T-helper 9 cell (primary cell): ENCODE data around the gene CEP128.
"Not testable (repeated sequence)": the region's sequence is repeated elsewhere in the genome, so short reads cannot be mapped to it uniquely, and the experiment has no call there.

Source experiments
- DNase-seq: peaks from one replicate; pipeline ENCODE4 v3.0.0-alpha.2; 2020
- total RNA-seq, 2 donors: gene quantifications; one replicate each; lab custom pipeline; 2026; lab: John Stamatoyannopoulos, UW

CEP128 gene
- 15.0 to 24.8 reads per million in 2 donors for total RNA-seq

DNA sequence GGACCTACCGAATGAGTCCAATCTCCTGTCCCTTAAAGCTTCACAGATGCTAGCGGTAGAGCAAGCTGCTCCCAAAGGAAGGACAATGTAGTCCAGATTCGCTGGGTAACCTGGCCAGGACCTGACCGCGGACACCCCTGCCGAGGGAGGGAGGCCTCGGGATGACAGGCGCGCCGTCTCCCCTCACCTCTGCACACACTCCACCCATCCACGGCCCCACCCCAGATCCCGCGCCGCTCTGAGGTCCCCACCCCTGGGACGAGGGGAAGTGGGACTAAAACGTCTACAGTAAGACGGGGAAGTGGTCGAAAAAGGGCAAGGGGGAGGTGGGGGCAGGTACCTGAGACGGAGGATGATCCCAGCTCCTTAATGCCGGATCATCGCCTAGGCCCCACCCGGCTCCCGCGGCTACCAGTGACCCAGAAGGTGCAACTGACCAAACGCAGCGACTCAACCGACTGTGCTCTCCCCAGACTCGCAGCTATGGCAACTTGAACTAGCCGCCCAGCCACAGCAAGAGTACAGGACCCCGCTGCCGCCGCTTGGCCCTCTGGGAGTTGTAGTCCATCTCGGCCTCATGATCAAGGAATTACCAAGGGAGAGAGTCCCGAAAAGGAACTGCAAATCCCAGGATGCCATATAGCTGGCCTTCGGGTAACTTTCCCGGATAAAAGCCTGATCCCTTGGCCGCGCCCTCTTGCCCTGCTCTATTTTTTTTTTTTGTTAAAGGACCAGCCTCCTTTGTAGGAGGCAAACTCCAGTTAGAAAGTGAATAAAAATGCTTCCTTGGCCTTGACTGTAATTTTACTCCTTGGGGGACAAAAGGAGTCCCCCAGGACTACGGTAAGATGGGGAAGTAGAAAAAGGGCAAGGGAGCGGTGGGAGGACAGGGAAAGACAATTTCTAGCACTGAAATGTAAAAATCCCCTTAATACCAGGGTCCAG lies at the start of gene CEP128:
Gene CEP128 (minus strand): TSS at position 498 of the 945 bp plus-strand sequence.
- DNase-seq, result peak; percentile 81

DNA sequence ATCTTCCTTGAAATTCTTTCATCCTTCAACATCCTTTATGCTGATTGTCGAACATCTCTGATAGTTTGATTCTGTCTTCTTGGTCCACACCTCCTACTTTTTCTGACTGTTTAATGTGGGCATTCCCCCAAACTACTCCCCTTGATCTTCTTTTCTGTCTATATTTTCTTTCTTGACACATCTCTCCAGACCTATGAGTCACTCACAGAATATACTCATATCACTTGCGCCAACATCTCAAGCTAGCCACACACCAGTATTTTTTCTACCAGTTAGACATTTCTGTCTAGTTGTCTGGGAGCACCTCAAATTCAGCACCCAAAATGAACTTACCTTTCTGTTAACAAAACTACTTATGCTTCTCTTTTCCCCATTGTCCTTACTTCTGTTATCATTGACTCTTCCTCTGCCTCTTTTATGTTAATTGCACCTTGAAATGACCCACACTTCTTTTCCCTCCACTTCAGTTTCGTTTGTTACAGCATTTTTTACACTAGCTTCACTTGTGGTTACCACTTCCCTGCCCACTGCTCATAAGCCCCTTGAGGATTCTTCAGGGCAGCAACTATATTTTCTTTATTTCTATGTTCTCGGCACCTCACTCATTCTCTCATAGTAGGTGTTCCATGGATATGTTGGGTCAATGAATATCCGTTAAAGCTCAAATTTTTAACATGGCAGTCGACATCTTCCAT lies 47.3 kb upstream of the CEP128 start:
- no peak for DNase-seq

DNA sequence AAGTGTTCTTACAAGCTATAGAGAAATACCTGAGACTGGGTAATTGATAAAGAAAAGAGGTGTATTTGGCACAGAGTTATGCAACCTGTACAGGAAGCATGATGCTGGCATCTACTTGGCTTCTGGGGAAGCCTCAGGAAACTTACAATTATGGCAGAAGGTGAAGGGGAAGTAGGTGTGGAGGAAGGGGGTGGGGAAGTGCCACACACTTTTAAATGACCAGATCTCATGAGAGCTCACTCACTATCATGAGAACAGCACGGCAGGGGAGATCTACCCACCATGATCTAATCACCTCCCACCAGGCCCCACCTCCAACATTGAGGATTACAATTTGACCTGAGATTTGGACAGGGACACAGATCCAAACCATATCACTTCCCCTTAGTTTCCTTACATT lies 46.7 kb upstream of the CEP128 start:
- DNase-seq, result no peak

DNA sequence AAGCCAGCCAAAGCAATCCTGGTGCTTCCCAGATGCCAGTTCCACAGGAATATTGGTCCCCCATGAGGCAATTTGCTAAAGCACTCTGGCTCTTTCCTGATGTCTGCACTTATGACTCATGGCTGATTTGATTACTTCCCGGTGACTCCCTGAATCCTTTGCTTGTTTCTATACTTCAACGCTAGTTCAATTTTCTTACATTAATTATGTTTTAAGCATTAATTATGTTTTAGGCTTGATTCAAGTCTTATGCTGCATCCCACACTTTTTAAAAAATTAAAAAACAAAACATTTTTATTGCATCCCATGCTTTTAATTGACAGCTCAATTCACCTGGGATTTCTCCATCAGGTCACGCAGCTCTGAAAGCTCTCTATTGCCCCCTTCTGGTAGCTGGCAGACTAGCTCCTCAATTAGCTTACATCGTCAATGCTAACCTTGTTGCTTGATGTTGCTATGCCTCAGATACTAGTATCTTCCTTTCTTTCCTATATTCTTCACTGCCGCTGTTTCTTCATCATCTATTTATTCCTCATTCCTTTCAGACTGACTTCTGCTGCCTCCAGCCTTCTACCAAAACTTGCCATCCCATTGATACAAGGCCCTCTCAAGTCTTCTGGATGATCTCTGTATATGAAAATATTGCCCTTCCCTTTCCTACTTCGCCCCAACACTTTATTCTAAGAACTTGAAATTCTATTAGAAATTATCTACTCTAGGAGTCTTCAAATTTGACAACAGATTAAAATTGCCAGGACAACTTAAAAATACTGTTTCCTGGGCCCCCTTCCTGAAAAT lies 45.9 kb upstream of the CEP128 start:
- peak; percentile 49 for DNase-seq

DNA sequence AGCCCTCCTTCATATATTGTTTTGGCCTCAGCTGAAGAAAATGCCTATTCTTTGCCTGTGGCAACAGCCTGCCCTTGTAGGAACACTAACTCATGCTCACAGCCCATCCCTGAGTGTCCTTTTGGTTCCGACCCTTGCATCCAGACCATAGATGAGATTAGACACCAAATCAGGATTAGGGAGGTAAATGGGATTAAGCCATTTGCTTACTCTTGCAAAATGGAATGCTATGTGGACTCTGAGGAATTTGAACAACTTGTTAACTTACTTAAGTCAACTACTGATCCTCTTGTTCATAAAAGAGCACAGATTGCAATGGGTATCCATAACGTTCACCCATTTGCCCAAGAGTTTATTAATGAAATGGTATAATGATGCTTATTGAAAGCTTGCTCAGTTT lies 41.2 kb upstream of the CEP128 start:
- no peak for DNase-seq

DNA sequence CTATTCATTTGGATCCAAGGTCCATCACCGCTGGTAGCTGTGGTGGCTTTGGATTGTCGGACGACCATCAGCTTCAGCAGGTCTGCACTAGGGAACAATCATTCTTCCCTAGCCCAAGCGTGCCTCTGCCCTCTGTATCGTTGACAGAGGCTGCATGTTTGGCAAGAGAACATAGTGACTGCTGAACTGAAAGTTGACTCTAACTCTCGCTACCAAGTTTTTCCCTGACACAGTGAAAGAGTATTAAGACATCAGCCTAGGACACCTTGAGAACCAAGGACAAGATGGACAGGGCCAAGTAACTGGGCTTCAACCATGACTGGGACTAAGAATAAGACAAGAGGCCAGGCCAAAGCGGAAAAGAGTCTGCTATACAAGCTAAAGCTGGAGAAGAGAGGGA lies 40.1 kb upstream of the CEP128 start:
- no peak for DNase-seq

DNA sequence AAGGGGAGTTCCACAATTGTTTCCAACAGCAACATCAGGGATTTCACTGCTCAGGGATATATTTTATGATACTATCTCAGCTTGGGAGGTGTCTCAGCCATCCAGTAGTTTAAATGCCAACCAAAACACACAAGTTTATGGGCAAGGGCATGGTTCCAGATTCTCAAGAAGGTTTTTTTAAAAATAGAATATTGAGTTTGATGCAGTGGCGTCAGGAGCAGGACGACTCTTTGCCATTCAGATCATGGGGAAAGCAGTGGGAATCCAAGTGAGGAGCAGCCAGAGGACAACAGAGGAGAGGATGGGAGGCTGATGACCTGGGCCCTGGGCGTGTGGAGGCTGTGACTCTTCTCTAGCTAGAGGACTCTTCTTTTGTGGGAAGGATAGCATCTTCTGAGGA lies 39.6 kb upstream of the CEP128 start:
- no peak for DNase-seq

DNA sequence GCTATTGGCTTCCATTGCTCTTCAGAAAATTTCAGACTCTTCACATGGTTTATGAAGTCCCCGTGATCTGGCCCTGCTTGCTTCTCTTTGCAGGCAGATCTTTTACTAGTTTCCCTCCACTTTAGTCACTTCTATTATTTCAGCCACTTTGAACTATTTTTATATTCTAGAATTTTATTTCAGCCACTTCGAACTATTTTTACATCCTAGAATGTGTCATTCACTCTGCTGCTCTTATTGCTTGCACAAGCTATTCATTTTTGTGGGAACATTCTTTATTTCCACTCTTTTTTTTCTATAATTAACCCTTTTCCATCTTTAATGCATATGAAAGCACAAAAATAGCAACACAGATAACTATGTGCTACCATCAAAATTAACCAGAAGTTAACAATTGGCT lies 38.4 kb upstream of the CEP128 start:
- no peak for DNase-seq

DNA sequence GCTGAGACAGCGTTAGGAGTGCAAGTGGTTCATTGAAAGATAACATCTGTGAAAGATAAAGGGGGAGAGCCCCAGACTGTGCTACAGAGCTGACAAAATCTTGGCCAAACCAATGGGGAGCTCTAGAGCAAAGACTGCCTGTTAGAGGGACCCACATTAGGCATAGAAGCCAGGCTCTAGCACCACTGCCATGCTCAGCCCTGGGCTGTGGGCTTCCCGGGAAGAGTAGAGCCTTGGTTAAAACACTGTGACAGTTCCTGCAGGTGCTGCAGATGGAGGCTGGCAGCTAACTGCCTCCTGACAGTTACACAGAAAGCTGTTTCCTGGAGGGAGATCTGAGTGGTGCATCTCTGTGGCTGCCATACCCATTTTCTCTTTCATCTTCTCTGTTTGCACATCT lies 36.9 kb upstream of the CEP128 start:
- no peak for DNase-seq

DNA sequence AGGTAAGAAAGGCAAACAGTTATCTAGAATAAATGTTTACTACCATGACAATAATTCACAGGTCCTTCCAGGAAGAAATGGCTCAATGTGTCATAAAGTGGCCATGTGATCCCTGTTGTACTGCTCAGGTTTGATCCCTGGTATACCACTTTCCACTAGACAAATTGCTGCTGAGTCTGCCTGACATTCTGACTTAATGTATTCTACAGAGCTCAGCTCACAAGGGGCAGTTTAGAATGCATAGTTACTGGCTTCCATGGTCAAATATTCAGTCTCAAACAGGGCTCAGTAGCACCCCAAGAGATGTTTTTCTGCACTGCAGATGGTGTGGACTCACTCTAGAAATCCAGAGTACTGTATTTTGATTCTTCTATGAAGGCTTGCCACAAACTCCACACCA lies 35.7 kb upstream of the CEP128 start:
- no peak for DNase-seq

DNA sequence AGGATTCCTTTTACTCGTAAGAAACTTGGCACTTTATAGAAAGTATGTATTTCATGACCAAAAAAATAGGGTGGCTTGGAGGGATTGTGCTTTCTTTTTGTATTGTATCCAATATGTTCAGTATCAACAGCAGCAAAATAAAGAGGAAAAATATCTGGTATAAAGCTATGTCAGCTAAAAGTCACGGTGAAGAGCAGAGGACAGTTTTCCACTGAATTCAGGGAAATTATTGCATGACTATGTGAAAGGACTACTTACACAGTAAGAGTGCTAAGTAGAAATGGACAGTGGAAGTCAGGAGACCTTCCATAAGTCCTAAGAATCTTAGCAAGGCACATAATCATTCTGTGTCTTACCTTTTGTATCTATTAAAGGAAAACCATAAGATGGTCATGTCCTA lies 33.1 kb upstream of the CEP128 start:
- no peak for DNase-seq

DNA sequence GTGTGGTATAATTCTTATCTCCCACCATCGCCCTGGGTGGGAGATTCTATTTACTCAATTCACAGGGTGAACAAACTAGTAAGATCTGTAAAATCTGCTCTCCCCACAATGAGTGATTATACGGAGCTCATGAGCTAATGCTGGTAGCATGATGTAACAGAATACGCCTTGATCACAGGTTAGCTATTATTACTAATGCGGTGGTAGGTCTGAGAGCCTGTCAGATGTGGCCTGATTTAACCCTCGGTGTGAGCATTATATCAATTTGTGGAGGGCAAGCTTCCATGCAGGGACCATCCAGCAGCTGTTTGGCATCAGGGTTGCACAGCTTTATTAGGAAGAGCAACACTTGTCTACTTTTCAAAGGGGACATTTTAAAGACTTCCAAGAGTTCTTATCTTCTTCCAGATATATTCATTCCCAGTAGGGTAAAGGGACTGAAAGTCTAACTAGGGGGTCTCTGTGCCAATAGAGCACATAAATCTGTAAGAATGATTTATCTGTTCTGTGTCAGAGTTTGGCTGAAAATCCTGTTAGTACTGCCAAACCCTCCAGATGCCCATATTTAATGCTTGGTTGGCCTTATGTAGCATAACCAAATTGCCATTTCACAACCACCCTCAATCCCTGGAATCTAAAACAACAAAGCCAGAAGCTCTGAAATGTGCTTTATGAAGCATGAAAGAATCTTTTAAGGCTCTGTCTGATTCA lies 32.5 kb upstream of the CEP128 start:
- DNase-seq, result no peak

DNA sequence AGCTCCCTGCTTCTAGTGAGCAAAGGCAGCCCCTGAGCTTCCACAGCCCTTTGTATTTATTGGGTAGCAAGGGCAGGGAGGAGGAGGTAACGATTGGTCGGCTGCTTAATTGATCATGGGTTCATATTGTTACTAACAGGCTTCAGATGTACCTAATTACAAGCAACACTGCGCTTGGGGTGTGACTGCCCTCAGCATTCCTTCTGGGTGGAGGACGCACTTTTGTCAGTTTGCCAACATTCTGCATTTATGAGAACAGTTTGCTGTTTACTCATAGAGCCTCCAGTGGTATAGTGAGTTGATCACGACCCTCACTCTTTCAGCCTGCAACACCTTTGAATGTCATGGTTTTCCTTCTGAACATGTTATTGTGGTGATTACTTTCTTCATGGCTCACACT lies 23.5 kb upstream of the CEP128 start:
- no peak for DNase-seq

DNA sequence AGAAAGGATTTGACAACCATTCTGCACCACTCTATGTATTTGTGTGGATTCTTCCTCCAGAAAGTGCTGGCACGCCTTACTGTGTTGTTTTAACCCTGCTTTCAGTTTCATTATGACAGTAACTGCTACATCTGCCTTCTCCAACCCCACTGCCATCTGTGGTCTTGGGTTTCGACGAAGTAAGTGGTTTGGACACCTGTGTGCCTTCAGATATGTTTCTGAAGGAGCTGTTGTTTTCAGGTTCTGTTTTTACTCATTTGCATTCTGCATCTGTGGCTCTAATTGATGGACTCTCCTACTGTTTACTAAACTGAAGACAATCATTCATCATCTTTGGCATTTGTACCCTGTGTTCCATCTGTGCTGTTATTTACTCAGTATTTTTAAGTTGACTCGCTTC lies 18.0 kb upstream of the CEP128 start:
- DNase-seq, result no peak

DNA sequence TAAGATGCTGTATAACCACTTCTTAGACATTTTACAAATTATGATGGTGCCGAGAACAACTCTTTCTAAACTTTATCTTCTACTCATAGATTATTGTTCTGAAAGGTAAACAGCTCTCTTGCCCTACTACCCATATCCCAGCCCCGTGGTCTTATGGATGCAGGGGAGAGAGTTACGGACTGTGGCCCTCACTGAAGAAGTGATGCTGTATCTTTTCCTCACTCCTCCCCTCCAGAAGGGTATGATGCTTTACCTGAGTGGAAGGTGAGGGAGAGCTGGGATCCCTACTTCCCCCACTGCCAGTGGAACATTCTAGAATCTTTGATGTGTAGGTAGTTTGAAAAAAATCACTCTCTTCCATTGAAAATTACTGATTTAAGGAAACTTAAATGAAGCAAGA lies 17.4 kb upstream of the CEP128 start:
- no peak for DNase-seq

DNA sequence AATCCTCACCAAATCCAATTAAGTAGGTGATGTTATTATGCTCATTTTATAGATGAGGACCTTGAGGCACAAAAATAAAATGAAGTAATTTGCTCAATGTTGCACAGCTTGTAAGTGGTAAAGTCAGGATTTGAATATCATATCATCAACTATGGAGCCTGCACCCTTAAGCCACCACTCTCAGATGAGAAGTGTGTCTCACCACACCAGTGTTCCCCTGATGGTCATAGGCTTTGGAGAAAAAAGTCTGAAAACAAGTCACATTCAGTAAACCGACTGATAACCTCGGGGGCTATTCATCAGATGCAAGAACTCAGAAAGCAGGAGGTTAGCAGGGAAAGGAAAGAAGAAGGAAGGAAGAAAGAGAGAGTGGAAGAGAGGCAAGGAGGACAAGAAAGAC lies 16.7 kb upstream of the CEP128 start:
- no peak for DNase-seq

DNA sequence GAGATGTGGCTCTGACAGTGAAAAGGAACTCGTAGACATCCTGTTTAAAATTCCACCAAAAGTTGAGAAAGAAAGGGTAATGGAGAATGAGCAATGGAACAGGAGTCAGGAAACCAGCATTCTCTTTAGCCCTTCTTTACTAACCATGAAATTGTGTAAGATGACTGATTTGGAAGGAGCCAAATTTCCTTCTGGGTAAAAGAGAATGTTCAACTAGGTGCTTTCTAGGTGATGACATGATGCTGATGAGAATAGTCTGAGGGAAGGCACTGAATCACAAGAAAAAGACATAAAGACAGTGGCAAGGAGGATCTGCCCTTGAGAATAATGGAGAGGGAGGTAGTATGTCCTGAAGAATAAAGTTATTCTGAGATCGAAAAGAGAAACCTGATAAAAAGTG lies 16.1 kb upstream of the CEP128 start:
- DNase-seq, result no peak

DNA sequence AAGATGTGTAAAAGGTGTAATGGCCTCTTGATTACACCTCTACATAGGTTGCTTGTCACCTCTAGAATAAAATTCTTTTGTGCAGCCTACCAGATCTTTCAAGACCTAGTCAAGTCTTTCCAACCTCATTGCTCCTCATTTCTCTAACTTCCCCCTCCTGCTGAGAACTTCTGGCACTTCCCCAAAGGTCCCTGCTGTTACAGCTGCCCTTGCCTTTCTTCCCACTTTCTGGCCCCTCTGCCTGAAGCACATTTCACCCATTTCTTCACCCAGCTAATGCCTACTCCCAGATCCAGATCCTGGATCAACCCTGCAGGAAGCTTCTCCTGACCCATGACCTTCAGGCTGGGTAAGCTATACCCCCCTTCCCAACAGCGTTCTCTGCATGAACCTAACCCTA lies 15.4 kb upstream of the CEP128 start:
- no peak for DNase-seq

DNA sequence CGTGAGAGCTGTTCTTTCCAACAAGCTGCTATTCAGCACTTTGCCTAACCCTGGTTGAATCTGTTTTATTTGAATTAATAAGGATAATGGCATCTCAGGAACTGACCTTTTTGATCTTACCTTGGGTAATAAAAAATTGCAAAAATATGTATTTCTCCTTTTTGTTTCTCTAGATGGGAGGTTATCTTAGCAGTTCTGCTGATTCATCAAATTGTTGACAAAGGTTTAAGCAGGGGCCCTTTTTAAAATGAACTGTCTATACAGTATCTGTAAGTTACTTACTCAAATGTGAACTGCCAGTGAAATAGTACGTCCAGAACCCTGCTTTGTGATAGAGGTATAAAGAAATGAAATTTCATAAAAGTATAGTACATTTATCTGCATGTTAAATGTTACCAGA lies 14.6 kb upstream of the CEP128 start:
- DNase-seq, result no peak

DNA sequence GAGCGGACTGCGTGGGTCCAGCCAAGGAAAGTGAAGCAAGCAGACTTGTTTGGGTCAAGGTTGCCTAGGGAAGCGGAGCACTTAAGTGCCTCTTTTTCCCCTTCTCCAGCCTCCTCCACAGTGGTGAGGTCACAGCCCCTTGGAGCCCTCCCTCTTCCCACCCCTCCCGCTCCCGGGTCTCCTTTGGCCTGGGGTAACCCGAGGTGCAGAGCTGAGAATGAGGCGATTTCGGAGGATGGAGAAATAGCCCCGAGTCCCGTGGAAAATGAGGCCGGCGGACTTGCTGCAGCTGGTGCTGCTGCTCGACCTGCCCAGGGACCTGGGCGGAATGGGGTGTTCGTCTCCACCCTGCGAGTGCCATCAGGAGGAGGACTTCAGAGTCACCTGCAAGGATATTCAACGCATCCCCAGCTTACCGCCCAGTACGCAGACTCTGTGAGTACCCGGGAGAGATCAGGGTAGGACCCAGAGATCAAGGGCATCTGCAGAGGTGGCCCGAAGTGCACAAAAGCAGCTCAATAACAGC lies 13.9 kb upstream of the CEP128 start, which contains the start of gene TSHR:
Gene TSHR (plus strand): TSS at position 206 of the 526 bp plus-strand sequence. CDS start 60 bp downstream, at position 266.
- no peak for DNase-seq

DNA sequence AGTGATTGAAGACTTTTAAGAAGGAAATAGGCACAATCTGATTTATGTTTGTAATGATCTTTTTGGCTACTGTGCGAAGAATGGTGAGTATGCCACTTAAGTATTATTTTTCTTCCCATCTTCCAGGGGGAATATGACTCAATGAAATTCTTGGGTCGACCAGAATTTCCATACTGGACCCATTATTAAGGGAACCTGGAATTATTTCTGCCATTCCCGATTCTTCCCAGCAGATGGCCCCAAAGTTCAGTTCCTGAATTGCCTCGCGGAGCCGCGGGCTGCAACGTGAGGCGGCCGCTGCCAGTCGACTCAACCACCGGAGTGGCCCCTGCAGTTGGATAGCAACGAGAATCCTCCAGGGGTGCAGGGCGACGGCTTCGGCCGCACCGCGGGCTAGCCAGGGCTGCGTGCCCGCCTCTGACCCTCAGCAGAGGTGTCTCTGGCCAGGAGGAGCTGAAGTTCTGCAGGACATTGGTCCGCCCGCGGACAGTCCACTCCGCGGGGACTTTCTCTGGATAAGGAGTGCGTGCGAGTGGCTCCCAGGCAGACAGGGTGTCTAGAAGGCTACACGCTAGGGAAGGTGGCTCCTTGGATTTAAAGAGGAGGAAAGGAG lies 13.3 kb upstream of the CEP128 start:
- peak; percentile 64 for DNase-seq

DNA sequence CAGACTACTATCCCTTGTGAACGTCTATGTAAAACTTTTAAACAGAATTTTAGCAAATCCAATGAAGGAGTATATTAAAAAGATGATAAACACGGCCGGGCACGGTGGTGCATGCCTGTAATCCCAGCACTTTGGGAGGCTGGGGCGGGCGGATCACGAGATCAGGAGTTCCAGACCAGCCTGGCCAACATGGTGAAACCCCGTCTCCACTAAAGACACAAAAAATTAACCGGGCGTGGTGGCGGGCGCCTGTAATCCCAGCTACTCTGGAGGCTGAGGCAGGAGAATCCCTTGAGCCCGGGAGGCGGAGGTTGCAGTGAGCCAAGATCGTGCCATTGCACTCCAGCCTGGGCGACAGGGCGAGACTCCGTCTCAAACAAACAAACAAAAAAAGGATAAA lies 11.7 kb upstream of the CEP128 start:
- DNase-seq, result not testable (repeated sequence)
